SK-MEL-5 (cell line): ENCODE results near the gene POLD1. TPM values are rescaled to one million over a fixed set of nuclear protein-coding genes. Genes with fewer than 3 reads are reported as not detected.
A peak's percentile ranks its signal among the peaks of the same experiment; 100 is the strongest.
"Not testable (repeated sequence)": the region's sequence is repeated elsewhere in the genome, so short reads cannot be mapped to it uniquely, and the experiment has no call there.

Experiments used
- DNase-seq: peaks from one replicate; pipeline ENCODE4 v3.0.0-alpha.2; 2016; ENCODE audit warnings: low read depth, low spot score
- in situ Hi-C: cut with HindIII; loops from 2 replicates; pipeline ENCODE4 v1.10.0; 2016; ENCODE audit warnings: low sequenced_read_pairs, high pct_unique_total_duplicates, low pct_unique_long_range_greater_than_20kb
- polyA plus RNA-seq, 2 experiments: library from polyadenylated mRNA; depleted of rRNA; stranded (reverse); fragments of >200 nt; gene quantifications; 2 replicates each; pipeline ENCODE4 v1.2.3, GENCODE V29; 2015
- total RNA-seq: library from RNA; depleted of rRNA; stranded (reverse); fragments of >200 nt; shearing (Covaris generic); gene quantifications from 2 replicates; pipeline ENCODE4 v1.2.3, GENCODE V29; 2014; rRNA removed

The POLD1 gene
- total RNA-seq = 30.7 and 32.7 TPM in 2 replicates
- 38.7 and 42.0 TPM in 2 replicates for polyA plus RNA-seq (2015; cell fraction: cytosol; rRNA removed)
- 144 and 151 TPM in 2 replicates for polyA plus RNA-seq (2015; cell fraction: nucleus; rRNA removed)

DNA sequence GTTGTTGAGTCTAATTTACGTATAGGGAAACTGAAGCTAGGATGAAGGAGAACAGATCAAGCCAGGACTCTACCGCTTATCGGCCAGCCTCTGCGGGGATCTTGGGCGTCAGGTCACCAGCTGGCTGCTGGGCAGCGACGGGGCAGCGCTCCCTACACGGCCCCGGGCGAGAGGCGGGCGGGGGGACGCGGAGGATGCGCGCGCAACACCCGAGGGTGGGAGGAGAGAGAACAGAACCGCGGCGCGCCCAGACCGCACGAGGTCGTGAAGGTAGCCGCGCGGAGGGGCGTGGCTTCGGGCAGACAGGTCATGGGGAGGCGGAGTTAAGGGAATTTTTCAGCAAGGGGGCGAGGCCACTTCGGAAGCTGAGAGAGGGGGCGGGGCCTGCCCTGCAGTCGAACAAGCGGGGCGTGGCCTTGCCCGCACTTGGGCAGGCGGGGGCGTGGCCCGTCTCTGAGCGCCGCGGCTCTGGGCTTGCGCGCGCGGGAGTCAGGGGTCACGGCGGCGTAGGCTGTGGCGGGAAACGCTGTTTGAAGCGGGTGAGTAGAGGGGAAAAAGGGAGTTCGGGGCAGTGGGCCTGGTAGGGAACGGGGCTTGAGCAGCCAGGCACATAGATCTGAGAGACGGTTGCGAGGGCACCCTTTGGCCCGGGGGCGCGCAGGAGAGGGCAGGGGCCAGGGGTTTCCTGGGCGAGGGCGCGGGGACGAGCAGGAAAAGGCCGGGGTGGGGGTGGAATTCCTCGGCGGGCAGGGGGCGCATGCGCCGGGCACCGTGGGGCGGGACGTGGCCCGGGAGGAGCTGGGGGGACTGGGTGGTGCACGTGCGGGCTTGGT lies at the start of gene POLD1:
Gene POLD1 (plus strand): TSS at position 496 of the 833 bp plus-strand sequence. CDS start 14,505 bp downstream, outside the sequence.
- in situ Hi-C loops = no loop called here
- peak; percentile 95 for DNase-seq

DNA sequence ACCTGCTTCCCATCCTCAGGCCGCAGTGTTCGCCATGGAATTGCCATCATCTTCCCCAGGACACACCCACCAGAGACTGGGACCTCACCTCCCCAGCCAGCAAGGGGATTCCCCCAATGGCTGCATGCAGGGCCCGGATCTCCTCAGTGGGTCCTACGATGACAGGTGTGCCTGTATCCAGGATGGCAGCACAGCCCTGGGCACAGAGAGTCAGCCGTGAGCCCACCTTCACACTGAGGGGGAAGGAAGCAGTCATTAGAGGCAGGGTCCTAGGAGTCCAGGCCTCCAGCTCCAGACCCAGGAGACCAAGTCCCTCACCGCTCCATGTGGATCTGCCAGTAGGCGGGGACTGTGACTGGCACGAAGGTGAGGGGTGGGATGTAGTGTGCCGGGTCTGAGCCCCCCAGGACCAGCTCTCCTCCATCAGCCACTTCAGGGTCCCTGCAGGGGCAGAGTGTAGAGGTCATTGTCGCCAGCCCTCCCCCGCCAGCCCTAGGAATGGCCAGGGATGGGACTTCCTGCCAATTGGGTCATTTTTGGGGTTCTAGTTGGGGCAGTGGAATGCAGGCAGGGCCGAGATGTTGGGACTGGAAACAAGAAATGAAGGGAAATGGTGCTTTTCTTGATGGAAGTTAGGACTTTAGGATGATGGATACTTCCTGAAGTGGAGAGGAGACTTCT lies 49.3 kb upstream of the POLD1 start:
- DNase-seq = no peak
- in situ Hi-C loops = no loop called here

DNA sequence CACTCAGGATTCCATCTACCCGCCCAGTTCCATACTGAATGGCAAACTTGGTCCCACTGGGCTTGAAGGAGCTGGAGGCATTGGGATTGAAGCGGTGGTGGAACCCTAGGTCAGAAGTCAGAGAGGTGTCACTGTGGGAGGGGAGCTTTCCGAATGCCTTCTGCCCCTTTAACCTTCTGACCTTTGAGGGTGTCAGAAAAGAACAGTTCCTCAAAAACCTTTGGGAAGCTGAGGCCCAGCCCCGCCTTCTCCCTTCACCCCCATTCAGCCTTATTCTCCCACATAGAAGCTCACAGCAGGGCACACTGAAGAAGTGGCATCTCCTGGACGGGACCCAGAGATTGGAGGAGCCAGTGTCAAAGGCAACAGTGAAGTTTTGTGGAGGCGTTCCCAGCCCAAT lies 47.1 kb upstream of the POLD1 start:
- DNase-seq, in situ Hi-C loops: not testable (repeated sequence)

- no peak for DNase-seq
- in situ Hi-C loops = no loop called here
Measured at GRCh38 chr19:50340331-50340730, 43.8 kb upstream of the POLD1 start.

- in situ Hi-C loops = no loop called here
- no peak for DNase-seq
Measured at GRCh38 chr19:50341091-50341564, 43.0 kb upstream of the POLD1 start.

DNA sequence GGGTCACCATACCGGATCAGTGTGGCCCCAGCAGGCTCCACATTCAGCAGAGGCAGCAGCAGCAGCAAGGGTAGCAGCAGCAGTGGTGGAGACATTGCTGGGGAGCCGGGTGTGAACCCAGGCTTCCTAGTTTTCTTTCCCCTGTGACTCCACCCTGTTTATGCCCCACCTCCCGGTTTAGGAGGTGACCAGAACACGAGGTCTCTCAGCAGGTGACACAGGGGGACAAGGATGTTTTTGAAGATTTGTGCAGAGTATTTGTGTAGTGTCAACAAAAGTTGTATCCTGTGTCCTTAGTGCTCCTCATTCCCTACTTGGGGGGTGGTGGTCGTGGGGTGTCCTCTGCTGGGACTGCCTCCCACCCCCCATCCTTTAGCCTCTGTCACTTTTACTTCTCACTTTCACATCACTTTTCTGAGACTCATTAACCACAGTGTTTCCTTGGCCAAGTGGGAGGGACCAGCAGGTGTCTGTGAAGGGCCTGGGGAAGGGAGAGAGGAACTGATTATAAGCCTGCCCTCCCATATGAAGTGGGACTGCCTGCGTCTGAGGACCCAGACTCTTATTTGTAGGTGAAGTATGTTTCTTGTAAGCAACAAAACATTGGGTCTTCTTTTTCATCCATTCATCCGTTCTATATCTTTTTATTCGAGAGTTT lies 39.4 kb upstream of the POLD1 start:
- in situ Hi-C loops = no loop called here
- no peak for DNase-seq

- in situ Hi-C loops = not testable (repeated sequence)
Measured at GRCh38 chr19:50347089-50347581, 37.0 kb upstream of the POLD1 start.

GRCh38 chr19:50349277-50350057 lies 34.7 kb upstream of the POLD1 start:
- in situ Hi-C loops = no loop called here
- peak; percentile 45 for DNase-seq

More at GRCh38 chr19:50347089-50347581, 37.0 kb upstream of the POLD1 start:
- DNase-seq = not testable (repeated sequence)

DNA sequence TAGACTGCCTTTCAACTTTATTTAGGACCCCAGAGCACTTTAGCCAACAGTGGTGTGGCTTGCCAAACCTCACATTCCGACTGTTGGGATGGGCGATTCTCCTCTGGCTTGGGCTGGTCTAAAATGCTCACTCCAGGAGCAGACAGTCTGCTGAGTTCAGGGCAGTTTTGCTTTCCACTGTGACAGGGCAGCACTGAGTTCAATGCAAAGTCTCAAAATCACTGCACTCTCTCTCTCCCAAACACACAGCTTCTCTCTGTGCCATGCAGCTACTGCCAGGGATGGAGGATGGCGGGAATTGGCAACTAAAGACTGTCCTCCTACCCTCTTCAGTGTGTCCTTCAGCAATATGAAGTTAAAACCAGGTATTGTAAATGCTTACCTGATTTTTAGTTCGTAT lies 31.9 kb upstream of the POLD1 start:
- in situ Hi-C loops = no loop called here
- DNase-seq = no peak

DNA sequence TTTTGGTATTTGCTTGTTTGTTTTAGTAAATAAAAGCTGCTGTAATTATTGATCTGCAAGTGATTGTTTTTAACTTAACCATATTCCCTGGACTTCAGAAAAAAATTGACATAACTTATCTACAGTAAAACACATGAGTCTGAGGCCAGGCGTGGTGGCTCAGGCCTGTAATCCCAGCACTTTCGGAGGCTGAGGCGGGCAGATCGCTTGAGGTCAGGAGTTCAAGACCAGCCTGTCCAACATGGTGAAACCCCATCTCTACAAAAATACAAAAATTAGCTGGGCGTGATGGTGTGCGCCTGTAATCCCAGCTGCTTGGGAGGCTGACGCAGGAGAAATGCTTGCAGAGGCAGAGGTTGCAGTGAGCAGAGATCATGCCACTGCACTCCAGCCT lies 30.7 kb upstream of the POLD1 start:
- DNase-seq, in situ Hi-C loops: not testable (repeated sequence)

DNA sequence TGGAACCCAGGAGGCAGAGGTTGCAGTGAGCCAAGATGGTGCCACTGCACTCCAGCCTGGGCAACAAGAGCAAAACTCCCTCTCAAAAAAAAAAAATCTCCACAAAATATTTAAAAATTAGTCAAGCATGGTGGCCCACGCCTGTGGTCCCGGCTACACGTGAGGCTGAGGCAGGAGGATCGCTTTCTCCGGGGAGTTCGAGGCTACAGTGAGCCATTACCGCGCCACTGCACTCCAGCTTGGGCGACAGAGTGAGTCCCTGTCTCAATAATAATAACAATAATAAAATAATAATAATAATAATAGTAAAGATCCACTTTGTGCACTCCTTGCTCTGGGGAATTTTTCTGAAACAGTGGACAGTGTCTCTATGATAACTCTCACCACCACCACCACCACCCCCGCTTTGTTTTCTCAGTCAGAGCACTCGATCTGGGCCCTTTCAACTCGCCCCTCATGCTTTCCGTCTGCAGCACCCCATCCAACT lies 27.4 kb upstream of the POLD1 start:
- no peak for DNase-seq
- in situ Hi-C loops = no loop called here

DNA sequence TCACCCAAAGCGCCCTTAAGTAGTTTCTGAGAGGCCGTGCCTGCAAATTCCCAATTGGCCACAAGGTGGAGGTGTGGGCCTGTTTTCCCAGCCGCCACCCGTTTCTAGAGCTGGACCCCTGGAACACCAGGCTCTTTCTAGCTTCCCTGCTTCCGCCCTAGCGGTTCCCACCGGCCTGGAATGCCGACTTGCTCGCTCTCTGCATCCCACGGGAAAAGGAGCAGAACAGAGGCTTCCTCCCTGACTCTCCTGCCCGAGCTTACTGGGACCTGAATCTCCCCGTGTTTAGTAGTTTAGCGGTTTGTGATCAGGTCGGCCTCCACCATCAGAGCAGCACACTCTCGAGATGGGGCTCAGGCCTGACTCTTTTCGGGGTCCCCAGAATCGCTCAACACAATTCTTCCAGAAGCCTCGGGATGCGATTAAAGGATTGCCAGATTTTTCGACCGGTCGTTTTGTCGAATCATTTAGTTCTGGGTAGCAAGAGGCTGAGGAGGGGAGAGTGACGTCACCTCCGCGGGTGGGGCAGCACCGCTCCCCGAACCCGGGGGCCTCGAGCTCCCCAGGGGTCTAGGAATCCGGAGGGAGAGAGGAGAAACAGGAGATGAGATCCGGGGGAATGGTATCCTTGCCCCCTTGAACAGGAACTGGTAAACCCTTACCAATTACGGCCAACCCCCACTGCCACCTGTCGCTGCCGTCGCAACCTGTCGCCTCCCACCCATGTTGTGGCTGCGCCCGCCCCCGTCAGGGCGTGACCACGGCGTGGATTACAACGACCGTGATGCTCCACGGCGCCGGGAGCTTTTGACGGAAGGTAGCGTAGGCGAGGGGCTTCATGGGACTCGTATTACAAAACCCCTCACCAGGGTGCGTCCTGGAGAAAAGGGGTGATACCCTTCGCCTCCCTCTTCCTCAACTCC lies 26.7 kb upstream of the POLD1 start:
- peak; percentile 64 for DNase-seq
- in situ Hi-C loops = no loop called here

GRCh38 chr19:50358483-50359327 lies 25.4 kb upstream of the POLD1 start:
- peak; percentile 81 for DNase-seq
- in situ Hi-C loops = no loop called here

DNA sequence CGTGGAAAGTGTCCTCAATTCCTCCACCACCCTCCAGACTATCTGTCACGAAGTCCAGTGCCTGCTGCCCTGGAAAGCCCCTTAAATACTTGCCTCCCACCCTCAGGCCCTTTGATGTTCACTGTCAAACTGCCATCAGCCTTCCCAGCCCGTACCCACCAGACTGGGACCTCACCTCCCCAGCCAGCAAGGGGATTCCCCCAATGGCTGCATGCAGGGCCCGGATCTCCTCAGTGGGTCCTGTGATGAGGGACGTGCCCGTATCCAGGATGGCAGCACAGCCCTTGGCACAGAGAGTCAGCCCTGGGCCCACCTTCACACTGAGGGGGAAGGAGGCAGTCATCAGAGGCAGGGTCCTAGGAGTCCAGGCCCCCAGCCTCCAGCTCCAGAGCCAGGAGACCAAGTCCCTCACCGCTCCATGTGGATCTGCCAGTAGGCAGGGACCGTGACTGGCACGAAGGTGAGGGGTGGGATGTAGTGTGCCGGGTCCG lies 24.8 kb upstream of the POLD1 start:
- no peak for DNase-seq
- in situ Hi-C loops = no loop called here
